Measurements from ENCODE around the gene RNF222. TPM values are rescaled to one million over a fixed set of nuclear protein-coding genes. Genes with fewer than 3 reads are reported as not detected.

RNF222 gene
- polyA plus RNA-seq (ENCODE audit: insufficient read length in 12 of 12), result under 1 TPM in 6 of 12 donors, not detected in 6; 0.08 to 0.51 (median 0.13) TPM
- long read RNA-seq, donor 1, partial matches to known transcripts, result 0 of 1 reads
- long read RNA-seq, donor 1, other reads (novel, unspliced or antisense), result 0 of 1 reads
- long read RNA-seq, donor 2, result 0 reads
- long read RNA-seq, donor 3, result 0 reads
- long read RNA-seq, donor 4, result 0 reads
- long read RNA-seq, donor 5, partial matches to known transcripts, result 0 of 1 reads
- long read RNA-seq, donor 5, other reads (novel, unspliced or antisense), result 0 of 1 reads
- long read RNA-seq, donor 6, result 0 reads
- long read RNA-seq, donor 7, result 0 reads
- long read RNA-seq, donor 8, result 0 reads
- long read RNA-seq, donor 9, result 0 reads
- long read RNA-seq, donor 10, partial matches to known transcripts, result 0 of 1 reads
- long read RNA-seq, donor 10, other reads (novel, unspliced or antisense), result 0 of 1 reads
- long read RNA-seq, donor 11, result 0 reads

GRCh38 chr17:8397636-8398035 is at the start of gene RNF222:
Gene RNF222, minus strand, starts transcription at chr17:8397827. Its CDS starts 4,366 bp downstream, at chr17:8393461.
- DNase-seq, result no peak

- no peak for DNase-seq
Observed at GRCh38 chr17:8445536-8445935, 47.9 kb upstream of the RNF222 start.

- DNase-seq, result no peak
Observed at GRCh38 chr17:8444494-8444893, 46.9 kb upstream of the RNF222 start.

- DNase-seq, result no peak
Observed at GRCh38 chr17:8443756-8444155, 46.1 kb upstream of the RNF222 start.

- no peak for DNase-seq
Observed at GRCh38 chr17:8442310-8442709, 44.7 kb upstream of the RNF222 start.

GRCh38 chr17:8441690-8442089 is 44.1 kb upstream of the RNF222 start:
- DNase-seq, result no peak

- no peak for DNase-seq
Observed at GRCh38 chr17:8439681-8440080, 42.1 kb upstream of the RNF222 start.

GRCh38 chr17:8438441-8438840 is 40.8 kb upstream of the RNF222 start:
- DNase-seq, result no peak

- DNase-seq, result peak; percentile 8
Observed at GRCh38 chr17:8436844-8437171, 39.2 kb upstream of the RNF222 start.

- DNase-seq, result peak; percentile 64
Observed at GRCh38 chr17:8436169-8436843, 38.7 kb upstream of the RNF222 start.

- DNase-seq, result peak; percentile 98
Observed at GRCh38 chr17:8435245-8436168, 37.9 kb upstream of the RNF222 start, which contains the start of gene NDEL1. Gene NDEL1, plus strand, starts transcription at chr17:8435884. Its CDS starts 8,388 bp downstream, at chr17:8444272.

GRCh38 chr17:8430966-8431365 is 33.3 kb upstream of the RNF222 start:
- DNase-seq, result no peak

- DNase-seq, result no peak
Observed at GRCh38 chr17:8426802-8427201, 29.2 kb upstream of the RNF222 start.

- no peak for DNase-seq
Observed at GRCh38 chr17:8426094-8426720, 28.6 kb upstream of the RNF222 start.

- DNase-seq, result no peak
Observed at GRCh38 chr17:8421571-8421970, 23.9 kb upstream of the RNF222 start.

GRCh38 chr17:8420041-8420934 is 22.7 kb upstream of the RNF222 start:
- peak; percentile 19 for DNase-seq

- DNase-seq, result no peak
Observed at GRCh38 chr17:8419305-8419704, 21.7 kb upstream of the RNF222 start.

GRCh38 chr17:8418471-8418870 is 20.8 kb upstream of the RNF222 start:
- DNase-seq, result no peak

- no peak for DNase-seq
Observed at GRCh38 chr17:8417806-8418205, 20.2 kb upstream of the RNF222 start.

GRCh38 chr17:8413938-8414337 is 16.3 kb upstream of the RNF222 start:
- DNase-seq, result no peak

All from muscle of arm (tissue), 14 donors.